ENCODE measurements around the gene EEF2K. TPM values are rescaled to one million over a fixed set of nuclear protein-coding genes. Genes with fewer than 3 reads are reported as not detected.
A peak's percentile ranks its signal among the peaks of the same experiment; 100 is the strongest.

EEF2K gene
- total and polyA plus RNA-seq, 2 of the 13 experiments (the other 11 are each of a cell fraction or from before 2014, with no cell fraction given) = 22.0 to 23.8 TPM

GRCh38 chr16:22321340-22322001, 115.4 kb downstream of the EEF2K start (continued):
- TF ChIP-seq CBFB (CRISPR knock-in tag; IDR thresholded peaks at IDR 0.05) (0 out of 2 replicates have a peak, but pooled peaks have one; percentile 15), ZNF781 (CRISPR knock-in tag; IDR thresholded peaks at IDR 0.05; ENCODE audit: borderline replicate concordance, not compliant biosample characterization) (no peak), ZNF124 (CRISPR knock-in tag; IDR thresholded peaks at IDR 0.05) (0 out of 2 replicates have a peak, but pooled peaks have one; percentile 57), NR2F1 (CRISPR knock-in tag; IDR thresholded peaks at IDR 0.05) (no peak), TAF15 (IDR thresholded peaks at IDR 0.05; ENCODE audit: low read depth, low read length, poor library complexity, severe bottlenecking) (no peak), ESRRA (CRISPR knock-in tag; IDR thresholded peaks at IDR 0.05; ENCODE audit: low read depth) (no peak), HNRNPLL (IDR thresholded peaks at IDR 0.05; ENCODE audit: low read depth, low read length, poor library complexity, severe bottlenecking) (peak; percentile 38), ZNF331 (CRISPR knock-in tag; IDR thresholded peaks at IDR 0.05) (peak; percentile 34; the same call in 1 of the 2 replicates), ATRX (CRISPR knock-in tag; IDR thresholded peaks at IDR 0.05; ENCODE audit: borderline replicate concordance) (no peak), ZNF501 (CRISPR knock-in tag; IDR thresholded peaks at IDR 0.05) (peak; percentile 67; the same call in 1 of the 2 replicates), PREB (CRISPR knock-in tag; IDR thresholded peaks at IDR 0.05) (no peak), DBP (CRISPR knock-in tag; IDR thresholded peaks at IDR 0.05; ENCODE audit: not compliant biosample characterization) (no peak), ZNF567 (CRISPR knock-in tag; IDR thresholded peaks at IDR 0.05; ENCODE audit: borderline replicate concordance) (peak; percentile 90; the same call in 1 of the 2 replicates), ZC3H13 (CRISPR knock-in tag; IDR thresholded peaks at IDR 0.05) (0 out of 2 replicates have a peak, but pooled peaks have one; percentile 64), RNF2 (conservative IDR thresholded peaks at IDR 0.05; ENCODE audit: low read depth) (no peak), ZNF761 (CRISPR knock-in tag; conservative IDR thresholded peaks at IDR 0.05) (no peak), PTBP1 (IDR thresholded peaks at IDR 0.05; ENCODE audit: low read depth, low read length, poor library complexity, severe bottlenecking) (no peak), ZNF225 (CRISPR knock-in tag; IDR thresholded peaks at IDR 0.05) (0 out of 2 replicates have a peak, but pooled peaks have one; percentile 37), THAP9 (CRISPR knock-in tag; IDR thresholded peaks at IDR 0.05; ENCODE audit: borderline replicate concordance) (peak; percentile 48; the same call in 1 of the 2 replicates), ZNF839 (CRISPR knock-in tag; IDR thresholded peaks at IDR 0.05; ENCODE audit: borderline replicate concordance) (0 out of 2 replicates have a peak, but pooled peaks have one; percentile 31), ZNF350 (CRISPR knock-in tag; IDR thresholded peaks at IDR 0.05; ENCODE audit: borderline replicate concordance, low read depth) (peak; percentile 49; the same call in 1 of the 2 replicates), ZSCAN21 (CRISPR knock-in tag; IDR thresholded peaks at IDR 0.05; ENCODE audit: borderline replicate concordance) (peak; percentile 51; the same call in 1 of the 2 replicates), ARNT (IDR thresholded peaks at IDR 0.05) (no peak), RXRB (CRISPR knock-in tag; IDR thresholded peaks at IDR 0.05; ENCODE audit: borderline replicate concordance) (peak; percentile 12; the same call in 1 of the 2 replicates)

Data from HepG2 (cell line).